Measurements from ENCODE around the gene RGS10.

RGS10 gene

DNA sequence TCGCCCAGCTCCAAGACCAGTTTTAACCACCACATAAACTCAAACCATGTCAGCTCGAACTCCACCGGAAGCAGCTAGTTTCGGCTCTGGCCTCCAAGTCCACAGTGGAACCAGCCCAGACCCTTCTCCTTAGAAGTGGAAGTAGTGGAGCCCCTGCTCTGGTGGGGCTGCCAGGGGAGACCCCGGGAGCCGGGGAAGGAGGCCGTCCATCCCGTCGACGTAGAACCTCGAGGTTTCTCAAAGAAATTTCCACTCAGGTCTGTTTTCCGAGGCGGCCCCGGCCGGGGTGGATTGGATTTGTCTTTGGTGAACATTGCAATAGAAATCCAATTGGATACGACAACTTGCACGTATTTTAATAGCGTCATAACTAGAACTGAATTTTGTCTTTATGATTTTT lies 87.5 kb downstream of the RGS10 start:
- H3K4me3 ChIP-seq (ENCODE audit: control insufficient read depth, low read depth, low read length): no peak overlapping the region
- no peak for DNase-seq (ENCODE audit: low read depth)
- TF ChIP-seq CTCF (IDR thresholded peaks at IDR 0.05; ENCODE audit: control insufficient read depth, insufficient read depth, low read depth, low read length, missing control alignments): no peak

DNA sequence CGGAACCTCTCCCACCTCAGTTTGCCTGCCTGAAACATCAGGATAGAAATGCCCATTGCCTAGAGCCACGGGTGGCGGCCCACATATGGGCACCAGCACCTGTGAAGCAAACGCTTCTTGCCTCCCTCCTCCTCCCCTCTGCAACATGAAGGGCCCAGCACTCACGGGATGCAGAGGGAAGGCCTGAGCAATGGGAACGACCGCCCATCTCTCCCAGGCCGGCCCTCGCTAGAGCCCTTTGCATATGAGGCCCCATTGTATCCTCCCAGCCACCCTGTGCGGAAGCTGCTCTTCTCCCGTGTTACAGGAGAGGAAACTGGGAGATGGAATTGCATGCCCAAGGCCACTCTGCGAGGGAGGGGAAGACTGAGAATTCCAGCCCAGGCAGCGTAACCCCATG lies 88.2 kb downstream of the RGS10 start:
- no peak for DNase-seq (ENCODE audit: low read depth)
- no peak for TF ChIP-seq CTCF (IDR thresholded peaks at IDR 0.05; ENCODE audit: control insufficient read depth, insufficient read depth, low read depth, low read length, missing control alignments)
- no peak overlapping the region for H3K4me3 ChIP-seq (ENCODE audit: control insufficient read depth, low read depth, low read length)

DNA sequence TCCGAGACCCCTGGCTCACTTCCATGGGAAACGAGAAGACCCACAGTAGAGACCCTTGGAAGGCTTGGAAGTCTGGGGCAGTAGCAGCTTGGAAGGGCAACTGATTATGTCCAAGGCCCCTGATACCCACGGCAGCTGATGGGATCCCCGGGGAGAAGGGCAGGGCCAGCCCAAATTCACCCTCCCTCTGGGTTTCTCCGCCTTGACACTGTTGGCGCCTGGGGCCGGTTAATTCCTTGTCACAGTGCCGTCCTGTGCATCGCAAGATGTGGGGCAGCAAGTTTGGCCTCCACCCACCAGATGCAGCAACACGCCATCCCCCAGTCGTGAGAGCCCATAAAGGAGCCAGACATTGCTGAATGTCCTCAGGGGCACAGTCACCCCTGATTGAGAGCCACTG lies 89.2 kb downstream of the RGS10 start:
- TF ChIP-seq CTCF (IDR thresholded peaks at IDR 0.05; ENCODE audit: control insufficient read depth, insufficient read depth, low read depth, low read length, missing control alignments): no peak
- DNase-seq (ENCODE audit: low read depth): no peak
- no peak overlapping the region for H3K4me3 ChIP-seq (ENCODE audit: control insufficient read depth, low read depth, low read length)

GRCh38 chr10:119452396-119452795 lies 90.1 kb downstream of the RGS10 start:
- no peak overlapping the region for H3K4me3 ChIP-seq (ENCODE audit: control insufficient read depth, low read depth, low read length)
- DNase-seq (ENCODE audit: low read depth): no peak
- no peak for TF ChIP-seq CTCF (IDR thresholded peaks at IDR 0.05; ENCODE audit: control insufficient read depth, insufficient read depth, low read depth, low read length, missing control alignments)

DNA sequence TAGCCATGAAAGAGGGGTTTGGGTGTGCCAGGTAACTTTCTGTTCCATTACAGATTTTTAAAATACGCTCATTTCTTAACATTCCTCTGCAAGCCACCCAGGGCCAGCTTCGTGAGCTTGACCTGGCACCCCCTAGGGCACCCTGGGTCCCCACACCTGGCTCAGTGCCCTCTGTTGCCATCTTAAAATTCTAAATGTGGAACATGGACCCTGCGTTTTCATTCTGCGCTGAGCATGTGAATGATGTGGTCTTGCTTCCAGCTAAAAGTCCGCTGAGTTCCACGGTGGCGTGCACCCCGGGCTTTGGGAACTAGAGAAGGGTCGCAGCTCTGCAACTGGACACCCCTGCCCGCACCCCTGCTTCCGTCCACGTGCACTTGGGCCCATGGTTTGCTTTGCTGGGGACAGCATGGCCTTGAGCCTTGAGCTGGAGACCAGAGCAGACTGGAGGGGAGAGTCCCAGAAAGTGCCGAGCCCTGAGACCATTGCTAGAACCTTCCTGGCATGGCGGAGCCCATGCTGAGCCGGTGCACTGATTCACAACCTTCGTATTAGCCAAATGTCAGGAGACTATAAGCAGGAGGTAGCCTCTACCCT lies 91.1 kb downstream of the RGS10 start:
- TF ChIP-seq CTCF (IDR thresholded peaks at IDR 0.05; ENCODE audit: control insufficient read depth, insufficient read depth, low read depth, low read length, missing control alignments): no peak
- no peak for DNase-seq (ENCODE audit: low read depth)
- H3K4me3 ChIP-seq (ENCODE audit: control insufficient read depth, low read depth, low read length): no peak overlapping the region

DNA sequence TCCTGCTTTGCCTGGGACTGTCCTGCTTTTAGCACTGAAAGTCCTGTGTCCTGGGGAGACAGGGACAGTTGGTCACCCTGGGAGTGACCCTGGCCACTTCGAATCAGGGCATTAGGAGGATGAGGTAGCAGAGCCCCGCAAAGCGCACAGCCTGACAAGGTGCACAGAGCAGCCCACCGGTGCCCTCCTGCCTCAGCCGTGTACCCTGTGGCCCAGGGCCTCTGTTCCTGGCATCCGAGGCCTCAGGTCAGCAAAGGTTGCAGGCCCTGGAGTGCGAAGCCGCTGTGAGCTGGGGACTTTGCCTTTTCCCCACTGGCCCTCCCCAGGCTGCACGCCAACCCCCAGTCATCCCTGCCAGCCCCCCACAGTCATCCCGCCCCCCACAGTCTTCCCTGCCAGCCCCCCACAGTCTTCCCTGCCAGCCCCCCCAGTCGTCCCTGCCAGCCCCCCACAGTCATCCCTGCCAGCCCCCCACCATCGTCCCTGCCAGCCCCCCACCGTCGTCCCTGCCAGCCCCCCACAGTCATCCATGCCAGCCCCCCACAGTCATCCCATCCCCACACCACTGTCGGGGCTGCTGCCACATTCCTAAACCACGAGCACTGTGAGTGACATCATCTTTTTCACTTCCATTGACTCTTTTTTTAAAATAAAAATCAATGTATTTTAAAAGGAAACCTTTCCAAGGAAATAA lies 91.8 kb downstream of the RGS10 start:
- no peak for TF ChIP-seq CTCF (IDR thresholded peaks at IDR 0.05; ENCODE audit: control insufficient read depth, insufficient read depth, low read depth, low read length, missing control alignments)
- no peak for DNase-seq (ENCODE audit: low read depth)
- H3K4me3 ChIP-seq (ENCODE audit: control insufficient read depth, low read depth, low read length): no peak overlapping the region

Measured in AG09309 (cell line).